Mammary epithelial cell (primary cell): ENCODE results near the gene LAYN.

ENCODE experiments used
- EZH2 ChIP-seq: IDR thresholded peaks from 2 replicates; pipeline ENCODE4 v1.6.1; 2012; ENCODE audit warnings: low read length, inconsistent platforms, borderline replicate concordance
- TF ChIP-seq, protein P1 (sequence below), 2 donors: IDR thresholded peaks in 1 of 2; conservative IDR thresholded peaks in 1 of 2; 2 replicates each; pipeline ENCODE4 v1.5.1; 2011 to 2012; ENCODE audit warnings: inconsistent platforms in 2 of 2, low read length in 2 of 2, mild to moderate bottlenecking in 2 of 2, control low read depth in 1 of 2, low read depth in 1 of 2; ENCODE audit not compliant: insufficient read depth in 1 of 2; ENCODE audit errors: extremely low read depth in 1 of 2

DNA sequence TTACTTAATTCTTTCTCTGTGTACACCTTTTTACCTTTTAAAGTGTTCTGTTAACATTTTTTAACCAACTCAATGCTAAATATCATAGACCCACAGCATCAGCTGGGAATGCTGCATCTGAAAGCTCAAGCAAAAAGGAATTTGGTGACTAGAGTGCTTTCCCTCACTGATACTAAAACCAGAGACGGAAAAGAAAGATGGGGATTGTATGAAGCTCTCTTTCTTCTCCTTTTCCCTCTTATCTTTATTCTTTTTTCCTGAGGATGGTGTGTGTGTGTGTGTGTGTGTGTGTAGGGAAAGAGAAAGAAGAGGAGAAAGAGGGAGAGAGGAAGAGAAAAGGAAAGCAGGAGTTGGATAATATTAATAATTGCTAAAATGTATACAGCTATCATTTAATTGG, 57.6 kb downstream of the LAYN start:
- TF ChIP-seq EZH2: no peak
- TF ChIP-seq, protein P1, sequence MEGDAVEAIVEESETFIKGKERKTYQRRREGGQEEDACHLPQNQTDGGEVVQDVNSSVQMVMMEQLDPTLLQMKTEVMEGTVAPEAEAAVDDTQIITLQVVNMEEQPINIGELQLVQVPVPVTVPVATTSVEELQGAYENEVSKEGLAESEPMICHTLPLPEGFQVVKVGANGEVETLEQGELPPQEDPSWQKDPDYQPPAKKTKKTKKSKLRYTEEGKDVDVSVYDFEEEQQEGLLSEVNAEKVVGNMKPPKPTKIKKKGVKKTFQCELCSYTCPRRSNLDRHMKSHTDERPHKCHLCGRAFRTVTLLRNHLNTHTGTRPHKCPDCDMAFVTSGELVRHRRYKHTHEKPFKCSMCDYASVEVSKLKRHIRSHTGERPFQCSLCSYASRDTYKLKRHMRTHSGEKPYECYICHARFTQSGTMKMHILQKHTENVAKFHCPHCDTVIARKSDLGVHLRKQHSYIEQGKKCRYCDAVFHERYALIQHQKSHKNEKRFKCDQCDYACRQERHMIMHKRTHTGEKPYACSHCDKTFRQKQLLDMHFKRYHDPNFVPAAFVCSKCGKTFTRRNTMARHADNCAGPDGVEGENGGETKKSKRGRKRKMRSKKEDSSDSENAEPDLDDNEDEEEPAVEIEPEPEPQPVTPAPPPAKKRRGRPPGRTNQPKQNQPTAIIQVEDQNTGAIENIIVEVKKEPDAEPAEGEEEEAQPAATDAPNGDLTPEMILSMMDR (conservative IDR thresholded peaks at IDR 0.05 in 1 of 2, IDR thresholded peaks at IDR 0.05 in 1 of 2; ENCODE audit: extremely low read depth in 1 of 2, insufficient read depth in 1 of 2, low read depth in 1 of 2, low read length in 2 of 2): no peak
